ENCODE results near the gene PLA2G10. TPM values are rescaled to one million over a fixed set of nuclear protein-coding genes. Genes with fewer than 3 reads are reported as not detected.

Gene PLA2G10
- total and polyA plus RNA-seq, 2 of the 13 experiments (the other 11 are each of a cell fraction or from before 2014, with no cell fraction given) = not detected

DNA sequence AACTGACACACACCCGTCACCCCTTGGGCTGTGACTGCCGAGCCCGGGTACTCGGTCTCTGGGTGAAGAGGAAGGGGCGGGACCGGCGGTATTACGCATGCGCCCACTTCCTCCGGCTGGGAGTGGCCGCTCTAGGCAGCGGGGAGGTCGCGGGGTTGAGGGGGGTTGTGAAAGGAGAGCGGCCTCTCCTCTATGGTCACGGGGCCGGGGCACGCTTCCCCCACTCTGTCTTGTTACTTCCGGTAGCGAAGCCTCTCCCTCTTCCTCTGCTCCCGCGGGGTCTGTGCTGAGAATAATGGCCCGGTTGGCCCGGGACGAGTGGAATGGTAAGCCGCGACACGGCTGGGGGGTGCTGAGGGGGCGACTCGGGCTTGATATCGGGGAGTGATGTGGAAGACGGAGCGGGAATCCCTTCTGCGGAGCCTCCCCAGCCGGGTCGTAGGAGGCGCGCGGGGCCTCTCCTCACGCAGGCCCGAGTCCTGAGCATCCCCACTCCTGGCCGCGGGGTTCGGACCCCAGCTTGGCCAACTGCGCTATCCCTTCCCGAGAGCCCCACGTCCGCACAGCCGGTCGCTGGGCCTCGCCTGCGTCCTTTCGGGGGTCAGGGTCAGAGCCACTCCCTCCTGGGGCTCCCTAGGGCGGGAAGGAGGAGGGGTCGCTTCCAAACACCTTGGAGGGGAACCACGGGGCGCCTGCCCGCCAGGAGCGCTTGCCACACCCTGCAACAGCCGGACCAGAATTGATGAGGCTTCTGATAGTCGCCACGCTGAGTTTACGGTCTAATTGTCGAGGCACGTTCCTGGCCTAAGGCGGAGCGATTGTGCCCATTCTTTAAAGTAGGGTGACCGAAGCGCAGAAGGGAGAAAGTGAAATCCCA, 61.2 kb downstream of the PLA2G10 start, which contains the start of gene BFAR (continued):
- TF ChIP-seq, protein P1, sequence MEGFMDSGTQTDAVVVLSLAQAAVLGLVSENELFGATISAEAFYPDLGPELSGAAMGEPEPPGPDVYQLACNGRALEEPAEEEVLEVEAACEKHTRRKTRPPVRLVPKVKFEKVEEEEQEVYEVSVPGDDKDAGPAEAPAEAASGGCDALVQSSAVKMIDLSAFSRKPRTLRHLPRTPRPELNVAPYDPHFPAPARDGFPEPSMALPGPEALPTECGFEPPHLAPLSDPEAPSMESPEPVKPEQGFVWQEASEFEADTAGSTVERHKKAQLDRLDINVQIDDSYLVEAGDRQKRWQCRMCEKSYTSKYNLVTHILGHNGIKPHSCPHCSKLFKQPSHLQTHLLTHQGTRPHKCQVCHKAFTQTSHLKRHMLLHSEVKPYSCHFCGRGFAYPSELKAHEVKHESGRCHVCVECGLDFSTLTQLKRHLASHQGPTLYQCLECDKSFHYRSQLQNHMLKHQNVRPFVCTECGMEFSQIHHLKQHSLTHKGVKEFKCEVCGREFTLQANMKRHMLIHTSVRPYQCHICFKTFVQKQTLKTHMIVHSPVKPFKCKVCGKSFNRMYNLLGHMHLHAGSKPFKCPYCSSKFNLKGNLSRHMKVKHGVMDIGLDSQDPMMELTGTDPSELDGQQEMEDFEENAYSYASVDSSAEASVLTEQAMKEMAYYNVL (CRISPR knock-in tag; IDR thresholded peaks at IDR 0.05; ENCODE audit: borderline replicate concordance) = peak; percentile 67
- TF ChIP-seq ZNF567 (CRISPR knock-in tag; IDR thresholded peaks at IDR 0.05; ENCODE audit: borderline replicate concordance) (no peak; the same call in 1 of the 2 replicates), ZNF850 (CRISPR knock-in tag; conservative IDR thresholded peaks at IDR 0.05) (0 out of 2 replicates have a peak, but pooled peaks have one; percentile 52), ZNF772 (CRISPR knock-in tag; IDR thresholded peaks at IDR 0.05) (peak; percentile 90), ZNF780A (CRISPR knock-in tag; IDR thresholded peaks at IDR 0.05) (no peak; the same call in 1 of the 2 replicates), TAF15 (IDR thresholded peaks at IDR 0.05; ENCODE audit: low read depth, low read length, poor library complexity, severe bottlenecking) (peak; percentile 56), ZKSCAN1 (IDR thresholded peaks at IDR 0.05; ENCODE audit: low read length) (peak; percentile 55; the same call in 1 of the 2 replicates), REPIN1 (CRISPR knock-in tag; IDR thresholded peaks at IDR 0.05; ENCODE audit: borderline replicate concordance, low read depth) (peak; percentile 76; the same call in 1 of the 2 replicates), PITX1 (CRISPR knock-in tag; IDR thresholded peaks at IDR 0.05) (peak; percentile 29; the same call in 1 of the 2 replicates), ZNF572 (CRISPR knock-in tag; IDR thresholded peaks at IDR 0.05) (0 out of 2 replicates have a peak, but pooled peaks have one; percentile 58), KDM1A (CRISPR knock-in tag; IDR thresholded peaks at IDR 0.05) (0 out of 2 replicates have a peak, but pooled peaks have one; percentile 7), PAF1 (CRISPR knock-in tag; IDR thresholded peaks at IDR 0.05) (no peak), ZNF768 (CRISPR knock-in tag; IDR thresholded peaks at IDR 0.05) (peak; percentile 70)
- TF ChIP-seq, protein P2, sequence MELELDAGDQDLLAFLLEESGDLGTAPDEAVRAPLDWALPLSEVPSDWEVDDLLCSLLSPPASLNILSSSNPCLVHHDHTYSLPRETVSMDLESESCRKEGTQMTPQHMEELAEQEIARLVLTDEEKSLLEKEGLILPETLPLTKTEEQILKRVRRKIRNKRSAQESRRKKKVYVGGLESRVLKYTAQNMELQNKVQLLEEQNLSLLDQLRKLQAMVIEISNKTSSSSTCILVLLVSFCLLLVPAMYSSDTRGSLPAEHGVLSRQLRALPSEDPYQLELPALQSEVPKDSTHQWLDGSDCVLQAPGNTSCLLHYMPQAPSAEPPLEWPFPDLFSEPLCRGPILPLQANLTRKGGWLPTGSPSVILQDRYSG (CRISPR knock-in tag; IDR thresholded peaks at IDR 0.05) = no peak; the same call in 1 of the 2 replicates
- TF ChIP-seq, protein P3, sequence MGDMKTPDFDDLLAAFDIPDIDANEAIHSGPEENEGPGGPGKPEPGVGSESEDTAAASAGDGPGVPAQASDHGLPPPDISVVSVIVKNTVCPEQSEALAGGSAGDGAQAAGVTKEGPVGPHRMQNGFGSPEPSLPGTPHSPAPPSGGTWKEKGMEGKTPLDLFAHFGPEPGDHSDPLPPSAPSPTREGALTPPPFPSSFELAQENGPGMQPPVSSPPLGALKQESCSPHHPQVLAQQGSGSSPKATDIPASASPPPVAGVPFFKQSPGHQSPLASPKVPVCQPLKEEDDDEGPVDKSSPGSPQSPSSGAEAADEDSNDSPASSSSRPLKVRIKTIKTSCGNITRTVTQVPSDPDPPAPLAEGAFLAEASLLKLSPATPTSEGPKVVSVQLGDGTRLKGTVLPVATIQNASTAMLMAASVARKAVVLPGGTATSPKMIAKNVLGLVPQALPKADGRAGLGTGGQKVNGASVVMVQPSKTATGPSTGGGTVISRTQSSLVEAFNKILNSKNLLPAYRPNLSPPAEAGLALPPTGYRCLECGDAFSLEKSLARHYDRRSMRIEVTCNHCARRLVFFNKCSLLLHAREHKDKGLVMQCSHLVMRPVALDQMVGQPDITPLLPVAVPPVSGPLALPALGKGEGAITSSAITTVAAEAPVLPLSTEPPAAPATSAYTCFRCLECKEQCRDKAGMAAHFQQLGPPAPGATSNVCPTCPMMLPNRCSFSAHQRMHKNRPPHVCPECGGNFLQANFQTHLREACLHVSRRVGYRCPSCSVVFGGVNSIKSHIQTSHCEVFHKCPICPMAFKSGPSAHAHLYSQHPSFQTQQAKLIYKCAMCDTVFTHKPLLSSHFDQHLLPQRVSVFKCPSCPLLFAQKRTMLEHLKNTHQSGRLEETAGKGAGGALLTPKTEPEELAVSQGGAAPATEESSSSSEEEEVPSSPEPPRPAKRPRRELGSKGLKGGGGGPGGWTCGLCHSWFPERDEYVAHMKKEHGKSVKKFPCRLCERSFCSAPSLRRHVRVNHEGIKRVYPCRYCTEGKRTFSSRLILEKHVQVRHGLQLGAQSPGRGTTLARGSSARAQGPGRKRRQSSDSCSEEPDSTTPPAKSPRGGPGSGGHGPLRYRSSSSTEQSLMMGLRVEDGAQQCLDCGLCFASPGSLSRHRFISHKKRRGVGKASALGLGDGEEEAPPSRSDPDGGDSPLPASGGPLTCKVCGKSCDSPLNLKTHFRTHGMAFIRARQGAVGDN (CRISPR knock-in tag; IDR thresholded peaks at IDR 0.05) = peak; percentile 87
- TF ChIP-seq, protein P4, sequence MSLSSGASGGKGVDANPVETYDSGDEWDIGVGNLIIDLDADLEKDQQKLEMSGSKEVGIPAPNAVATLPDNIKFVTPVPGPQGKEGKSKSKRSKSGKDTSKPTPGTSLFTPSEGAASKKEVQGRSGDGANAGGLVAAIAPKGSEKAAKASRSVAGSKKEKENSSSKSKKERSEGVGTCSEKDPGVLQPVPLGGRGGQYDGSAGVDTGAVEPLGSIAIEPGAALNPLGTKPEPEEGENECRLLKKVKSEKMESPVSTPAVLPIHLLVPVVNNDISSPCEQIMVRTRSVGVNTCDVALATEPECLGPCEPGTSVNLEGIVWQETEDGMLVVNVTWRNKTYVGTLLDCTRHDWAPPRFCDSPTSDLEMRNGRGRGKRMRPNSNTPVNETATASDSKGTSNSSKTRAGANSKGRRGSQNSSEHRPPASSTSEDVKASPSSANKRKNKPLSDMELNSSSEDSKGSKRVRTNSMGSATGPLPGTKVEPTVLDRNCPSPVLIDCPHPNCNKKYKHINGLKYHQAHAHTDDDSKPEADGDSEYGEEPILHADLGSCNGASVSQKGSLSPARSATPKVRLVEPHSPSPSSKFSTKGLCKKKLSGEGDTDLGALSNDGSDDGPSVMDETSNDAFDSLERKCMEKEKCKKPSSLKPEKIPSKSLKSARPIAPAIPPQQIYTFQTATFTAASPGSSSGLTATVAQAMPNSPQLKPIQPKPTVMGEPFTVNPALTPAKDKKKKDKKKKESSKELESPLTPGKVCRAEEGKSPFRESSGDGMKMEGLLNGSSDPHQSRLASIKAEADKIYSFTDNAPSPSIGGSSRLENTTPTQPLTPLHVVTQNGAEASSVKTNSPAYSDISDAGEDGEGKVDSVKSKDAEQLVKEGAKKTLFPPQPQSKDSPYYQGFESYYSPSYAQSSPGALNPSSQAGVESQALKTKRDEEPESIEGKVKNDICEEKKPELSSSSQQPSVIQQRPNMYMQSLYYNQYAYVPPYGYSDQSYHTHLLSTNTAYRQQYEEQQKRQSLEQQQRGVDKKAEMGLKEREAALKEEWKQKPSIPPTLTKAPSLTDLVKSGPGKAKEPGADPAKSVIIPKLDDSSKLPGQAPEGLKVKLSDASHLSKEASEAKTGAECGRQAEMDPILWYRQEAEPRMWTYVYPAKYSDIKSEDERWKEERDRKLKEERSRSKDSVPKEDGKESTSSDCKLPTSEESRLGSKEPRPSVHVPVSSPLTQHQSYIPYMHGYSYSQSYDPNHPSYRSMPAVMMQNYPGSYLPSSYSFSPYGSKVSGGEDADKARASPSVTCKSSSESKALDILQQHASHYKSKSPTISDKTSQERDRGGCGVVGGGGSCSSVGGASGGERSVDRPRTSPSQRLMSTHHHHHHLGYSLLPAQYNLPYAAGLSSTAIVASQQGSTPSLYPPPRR (CRISPR knock-in tag; IDR thresholded peaks at IDR 0.05; ENCODE audit: borderline replicate concordance) = no peak; the same call in 1 of the 2 replicates

Data from HepG2 (cell line).